ENCODE results near the gene CACNA1C.

- TF ChIP-seq, protein P1, sequence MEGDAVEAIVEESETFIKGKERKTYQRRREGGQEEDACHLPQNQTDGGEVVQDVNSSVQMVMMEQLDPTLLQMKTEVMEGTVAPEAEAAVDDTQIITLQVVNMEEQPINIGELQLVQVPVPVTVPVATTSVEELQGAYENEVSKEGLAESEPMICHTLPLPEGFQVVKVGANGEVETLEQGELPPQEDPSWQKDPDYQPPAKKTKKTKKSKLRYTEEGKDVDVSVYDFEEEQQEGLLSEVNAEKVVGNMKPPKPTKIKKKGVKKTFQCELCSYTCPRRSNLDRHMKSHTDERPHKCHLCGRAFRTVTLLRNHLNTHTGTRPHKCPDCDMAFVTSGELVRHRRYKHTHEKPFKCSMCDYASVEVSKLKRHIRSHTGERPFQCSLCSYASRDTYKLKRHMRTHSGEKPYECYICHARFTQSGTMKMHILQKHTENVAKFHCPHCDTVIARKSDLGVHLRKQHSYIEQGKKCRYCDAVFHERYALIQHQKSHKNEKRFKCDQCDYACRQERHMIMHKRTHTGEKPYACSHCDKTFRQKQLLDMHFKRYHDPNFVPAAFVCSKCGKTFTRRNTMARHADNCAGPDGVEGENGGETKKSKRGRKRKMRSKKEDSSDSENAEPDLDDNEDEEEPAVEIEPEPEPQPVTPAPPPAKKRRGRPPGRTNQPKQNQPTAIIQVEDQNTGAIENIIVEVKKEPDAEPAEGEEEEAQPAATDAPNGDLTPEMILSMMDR (conservative IDR thresholded peaks at IDR 0.05; ENCODE audit: low read depth, low read length), result no peak
- TF ChIP-seq POLR2A (IDR thresholded peaks at IDR 0.05; ENCODE audit: low read depth, low read length) (no peak), CEBPB (IDR thresholded peaks at IDR 0.05; ENCODE audit: low read depth, low read length) (no peak), RAD21 (IDR thresholded peaks at IDR 0.05; ENCODE audit: low read length) (no peak), SMC3 (IDR thresholded peaks at IDR 0.05; ENCODE audit: low read depth, low read length) (no peak), MXI1 (IDR thresholded peaks at IDR 0.05; ENCODE audit: borderline replicate concordance, low read depth, low read length) (no peak), ELK1 (IDR thresholded peaks at IDR 0.05; ENCODE audit: borderline replicate concordance, low read depth, low read length) (no peak), BHLHE40 (IDR thresholded peaks at IDR 0.05; ENCODE audit: low read depth, low read length) (no peak), RFX5 (IDR thresholded peaks at IDR 0.05; ENCODE audit: low read depth, low read length) (no peak)
- TF ChIP-seq, protein P2, sequence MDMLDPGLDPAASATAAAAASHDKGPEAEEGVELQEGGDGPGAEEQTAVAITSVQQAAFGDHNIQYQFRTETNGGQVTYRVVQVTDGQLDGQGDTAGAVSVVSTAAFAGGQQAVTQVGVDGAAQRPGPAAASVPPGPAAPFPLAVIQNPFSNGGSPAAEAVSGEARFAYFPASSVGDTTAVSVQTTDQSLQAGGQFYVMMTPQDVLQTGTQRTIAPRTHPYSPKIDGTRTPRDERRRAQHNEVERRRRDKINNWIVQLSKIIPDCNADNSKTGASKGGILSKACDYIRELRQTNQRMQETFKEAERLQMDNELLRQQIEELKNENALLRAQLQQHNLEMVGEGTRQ (IDR thresholded peaks at IDR 0.05; ENCODE audit: low read depth, low read length), result no peak
Observed at GRCh38 chr12:2513141-2514037, 460.6 kb downstream of the CACNA1C start.

Data from IMR-90 (cell line).